Body of pancreas (tissue), 4 donors: Measurements from ENCODE around the gene OR5D13. TPM values are rescaled to one million over a fixed set of nuclear protein-coding genes. Genes with fewer than 3 reads are reported as not detected.

Experiments used
- ATAC-seq: fragments of 150-250 bp; one replicate; pipeline ENCODE4 v1.9.1; 2016
- DNase-seq, 4 donors: peaks; one replicate each; pipeline ENCODE4 v3.0.0-alpha.2; 2019
- H3K27ac ChIP-seq, 4 donors: fragments of 200-600 bp; sonication (generic); 1 replicate in 3 of 4; 2 replicates in 1 of 4; pipeline versions ENCODE4 v1.5.1 to v1.6.1; 2016 to 2019; ENCODE audit warnings: mild to moderate bottlenecking in 1 of 4, mixed read lengths in 1 of 4, moderate library complexity in 1 of 4
- H3K27me3 ChIP-seq, 2 donors: fragments of 200-600 bp; sonication (generic); one replicate each; pipeline ENCODE4 v1.6.0; 2016; ENCODE audit warnings: mild to moderate bottlenecking in 1 of 2
- H3K36me3 ChIP-seq, 2 donors: fragments of 200-600 bp; sonication (generic); replicated peaks in 1 of 2; 2 replicates each; pipeline ENCODE4 v1.5.1; 2016; ENCODE audit warnings: low read depth in 2 of 2; ENCODE audit not compliant: insufficient read depth in 1 of 2
- H3K4me1 ChIP-seq: fragments of 200-600 bp; sonication (generic); one replicate; pipeline ENCODE4 v1.6.0; 2016
- H3K4me3 ChIP-seq, 2 donors: fragments of 200-600 bp; sonication (generic); 1 replicate in 1 of 2; 2 replicates in 1 of 2; pipeline ENCODE4 v1.5.1; 2016 to 2019
- H3K9me3 ChIP-seq, 3 donors: fragments of 200-600 bp; sonication (generic); 1 replicate in 2 of 3; 2 replicates in 1 of 3; pipeline ENCODE4 v1.5.1; 2016
- CTCF ChIP-seq, 7 experiments: fragments of 450-650 bp in 4 of 7; fragments of 200-600 bp in 3 of 7; sonication (generic) in 3 of 7; IDR thresholded peaks; one replicate each; pipeline ENCODE4 v1.5.1; 2016 to 2019; ENCODE audit warnings: antibody characterized with exemption in 7 of 7
- POLR2A ChIP-seq, 3 donors: fragments of 450-650 bp; IDR thresholded peaks; one replicate each; pipeline ENCODE4 v1.6.1; 2016; ENCODE audit warnings: antibody characterized with exemption in 3 of 3, mild to moderate bottlenecking in 2 of 3
- WGBS, 2 donors: methylation state at CpG; one replicate each; pipeline ENCODE4 v1.1.5; 2017; 5-methylcytosine and 5-hydroxymethylcytosine counted together
- intact Hi-C: fragments of 100-400 bp; cut with DNase I; formaldehyde crosslinking; loops from one replicate; pipeline ENCODE4 v1.15.1; 2023
- total RNA-seq, 2 donors: library from RNA; depleted of rRNA; stranded (reverse); fragments of >200 nt; gene quantifications; one replicate each; pipeline ENCODE4 v1.1.0, GENCODE V29; 2016

The OR5D13 gene
- not detected for total RNA-seq

- no peak within 1 kb of the TSS for H3K4me3 ChIP-seq
- DNase-seq (no peak), ATAC-seq (no peak)
- intact Hi-C loops = no loop called here
- TF ChIP-seq POLR2A (IDR thresholded peaks at IDR 0.05) = no peak
- TF ChIP-seq CTCF (IDR thresholded peaks at IDR 0.05) = no peak
- H3K27me3 ChIP-seq = no peaks in the 10 kb centered on the region
- no peaks in the 10 kb centered on the region for H3K4me1 ChIP-seq
- H3K9me3 ChIP-seq = no peaks in the 10 kb centered on the region
- H3K36me3 ChIP-seq = no peaks in the 10 kb centered on the region
- H3K27ac ChIP-seq = no peak within 1 kb of the TSS
These were observed at the start of gene OR5D13 for GRCh38 chr11:55773138-55773537. Gene OR5D13, plus strand, starts transcription at chr11:55773438. Its CDS starts 0 bp downstream, at chr11:55773438.

GRCh38 chr11:55726715-55727324 is 46.4 kb upstream of the OR5D13 start:
- TF ChIP-seq POLR2A (IDR thresholded peaks at IDR 0.05) (no peak), CTCF (IDR thresholded peaks at IDR 0.05) (no peak)
- Histone ChIP-seq H3K27me3 (no peaks in the 10 kb centered on the region), H3K27ac (no peak overlapping the region), H3K4me1 (no peaks in the 10 kb centered on the region), H3K36me3 (no peaks in the 10 kb centered on the region), H3K9me3 (no peaks in the 10 kb centered on the region), H3K4me3 (no peak overlapping the region)
- WGBS, 2 donors = 15 to 17% methylated on average over 5 of the region's 5 CpGs
- ATAC-seq (no peak), DNase-seq (no peak)
- intact Hi-C loops = no loop called here

GRCh38 chr11:55732936-55733335 is 40.3 kb upstream of the OR5D13 start:
- 24 to 28% methylated on average over 3 of the region's 3 CpGs for WGBS, 2 donors
- no peaks in the 10 kb centered on the region for H3K36me3 ChIP-seq
- no peak for DNase-seq
- H3K4me1 ChIP-seq = no peaks in the 10 kb centered on the region
- TF ChIP-seq CTCF (IDR thresholded peaks at IDR 0.05) (no peak), POLR2A (IDR thresholded peaks at IDR 0.05) (no peak)
- H3K27ac ChIP-seq = no peak overlapping the region
- intact Hi-C loops = no loop called here
- H3K4me3 ChIP-seq = no peak overlapping the region
- no peak for ATAC-seq
- H3K27me3 ChIP-seq = no peaks in the 10 kb centered on the region
- no peaks in the 10 kb centered on the region for H3K9me3 ChIP-seq

GRCh38 chr11:55791606-55792005 is 18.4 kb downstream of the OR5D13 start:
- 73 to 80% methylated on average over 1 of the region's 1 CpG for WGBS, 2 donors
- no peaks in the 10 kb centered on the region for H3K36me3 ChIP-seq
- H3K4me1 ChIP-seq = no peaks in the 10 kb centered on the region
- ATAC-seq = no peak
- no peak for TF ChIP-seq POLR2A (IDR thresholded peaks at IDR 0.05)
- no peak for TF ChIP-seq CTCF (IDR thresholded peaks at IDR 0.05)
- no peak for DNase-seq
- no peaks in the 10 kb centered on the region for H3K9me3 ChIP-seq
- intact Hi-C loops = no loop called here
- H3K27me3 ChIP-seq = no peaks in the 10 kb centered on the region
- H3K27ac ChIP-seq = no peak overlapping the region
- H3K4me3 ChIP-seq = no peak overlapping the region

- H3K27me3 ChIP-seq = no peaks in the 10 kb centered on the region
- H3K27ac ChIP-seq = no peak overlapping the region
- DNase-seq (no peak), ATAC-seq (no peak)
- intact Hi-C loops = no loop called here
- H3K4me1 ChIP-seq = no peaks in the 10 kb centered on the region
- no peaks in the 10 kb centered on the region for H3K36me3 ChIP-seq
- H3K9me3 ChIP-seq = no peaks in the 10 kb centered on the region
- WGBS, 2 donors = 30 to 58% methylated on average over 2 of the region's 2 CpGs
- H3K4me3 ChIP-seq = no peak overlapping the region
- TF ChIP-seq CTCF (IDR thresholded peaks at IDR 0.05) = no peak
- TF ChIP-seq POLR2A (IDR thresholded peaks at IDR 0.05) = no peak
These were observed 20.1 kb downstream of the OR5D13 start for GRCh38 chr11:55793321-55793720.
